Mucosa of stomach (tissue), 1 donor: ENCODE data around the gene SERPINA5.

Experiments used
- H3K27me3 ChIP-seq: one replicate; pipeline ENCODE4 v1.7.0; 2013; ENCODE audit warnings: mild to moderate bottlenecking, low read length; ENCODE audit not compliant: control insufficient read depth, insufficient read depth
- H3K36me3 ChIP-seq: one replicate; pipeline ENCODE4 v1.7.0; 2013; ENCODE audit warnings: low read length; ENCODE audit not compliant: control insufficient read depth, insufficient read depth
- H3K4me1 ChIP-seq: one replicate; pipeline ENCODE4 v1.7.0; 2013; ENCODE audit warnings: mild to moderate bottlenecking, low read length; ENCODE audit not compliant: control insufficient read depth, insufficient read depth
- H3K4me3 ChIP-seq: one replicate; pipeline ENCODE4 v1.7.0; 2013; ENCODE audit warnings: low read length
- H3K9ac ChIP-seq: one replicate; pipeline ENCODE4 v1.7.0; 2013; ENCODE audit warnings: mild to moderate bottlenecking, low read length, moderate library complexity
- H3K9me3 ChIP-seq: one replicate; pipeline ENCODE4 v1.7.0; 2013; ENCODE audit warnings: mild to moderate bottlenecking, low read length, moderate library complexity; ENCODE audit not compliant: control insufficient read depth
- donor health status: Pancreatic carcinoma.

Gene SERPINA5

GRCh38 chr14:94559638-94560290 is 21.5 kb upstream of the SERPINA5 start:
- Histone ChIP-seq H3K9me3 (no peaks in the 10 kb centered on the region), H3K27me3 (no peaks in the 10 kb centered on the region), H3K4me1 (peaks cover 14% of the 10 kb centered on the region), H3K9ac (no peak overlapping the region), H3K36me3 (no peaks in the 10 kb centered on the region), H3K4me3 (no peak overlapping the region)

DNA sequence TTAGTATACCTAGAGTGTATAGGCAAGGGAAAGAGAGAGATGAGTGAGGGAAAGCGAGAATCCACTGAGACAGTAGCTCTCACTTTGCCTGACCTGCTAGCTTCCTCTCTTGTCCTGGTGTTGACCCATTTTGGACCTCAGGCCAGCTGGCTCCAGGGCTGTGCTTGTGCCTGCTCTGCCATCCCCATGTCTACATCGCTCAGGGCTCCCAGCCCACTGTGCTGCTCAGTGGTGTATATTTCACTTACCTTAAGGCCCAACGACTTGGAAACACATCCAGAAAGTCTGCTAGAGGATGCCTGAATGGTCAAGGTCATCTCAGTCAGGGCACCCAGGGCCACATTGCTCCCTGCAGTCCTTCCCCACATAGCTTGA is 20.9 kb upstream of the SERPINA5 start:
- no peaks in the 10 kb centered on the region for H3K27me3 ChIP-seq
- peaks cover 14% of the 10 kb centered on the region for H3K4me1 ChIP-seq
- H3K9me3 ChIP-seq = no peaks in the 10 kb centered on the region
- H3K36me3 ChIP-seq = no peaks in the 10 kb centered on the region
- H3K4me3 ChIP-seq = no peak overlapping the region
- H3K9ac ChIP-seq = no peak overlapping the region

DNA sequence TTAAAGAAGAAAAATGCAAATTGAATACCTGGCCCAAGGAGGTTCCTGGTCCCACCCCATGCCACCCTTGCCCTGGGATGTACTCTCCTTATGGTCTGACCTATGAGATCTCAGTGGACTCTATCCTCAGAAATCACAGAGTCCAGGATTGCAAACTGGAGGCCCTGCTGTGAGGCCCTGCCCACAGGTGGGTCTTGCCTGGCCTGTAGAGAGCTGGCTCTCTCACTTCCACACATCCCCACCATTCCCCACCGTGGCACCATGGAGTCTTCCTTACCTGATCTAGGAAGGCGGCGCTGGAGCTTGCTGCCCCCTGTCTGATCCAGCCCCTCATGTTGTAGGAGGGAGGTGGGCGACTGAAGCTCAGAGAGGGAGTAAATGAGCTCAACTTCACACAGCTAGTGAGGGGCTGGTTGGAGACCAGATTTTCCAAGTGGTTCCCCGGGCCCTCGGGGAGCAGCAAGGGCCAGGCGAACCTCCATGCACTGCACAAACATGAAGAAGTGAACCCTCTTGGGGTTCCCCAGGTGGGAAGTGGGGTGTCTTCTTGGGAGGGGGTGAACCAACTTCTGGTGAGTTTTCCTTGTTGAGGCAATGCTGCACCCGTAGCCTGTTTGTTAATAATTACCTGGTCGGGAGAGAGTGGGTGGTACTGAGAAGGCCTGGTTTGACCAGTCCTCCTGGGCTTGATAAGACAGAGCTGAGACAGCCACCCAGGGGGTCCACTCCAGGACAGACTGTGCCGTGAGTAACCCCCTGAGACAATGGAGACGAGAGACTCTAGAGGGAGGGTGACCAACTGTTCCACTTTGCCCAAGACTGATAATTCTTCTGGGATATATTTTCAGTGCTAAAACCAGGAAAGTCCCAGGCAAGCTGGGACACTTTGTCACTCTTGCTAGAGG is 20.2 kb upstream of the SERPINA5 start, which contains the start of gene SERPINA4:
TSS of gene SERPINA4 (plus strand) at position 692 of the 905 bp plus-strand sequence. CDS start 2,041 bp downstream, outside the sequence.
- Histone ChIP-seq H3K9ac (no peak within 1 kb of the TSS), H3K27me3 (no peaks in the 10 kb centered on the region), H3K4me3 (no peak within 1 kb of the TSS), H3K36me3 (no peaks in the 10 kb centered on the region), H3K4me1 (peaks cover 14% of the 10 kb centered on the region), H3K9me3 (no peaks in the 10 kb centered on the region)

- Histone ChIP-seq H3K4me1 (peaks cover 14% of the 10 kb centered on the region), H3K9me3 (no peaks in the 10 kb centered on the region), H3K27me3 (no peaks in the 10 kb centered on the region), H3K9ac (no peak overlapping the region), H3K36me3 (no peaks in the 10 kb centered on the region), H3K4me3 (no peak overlapping the region)
Measured at GRCh38 chr14:94561656-94562010, 19.6 kb upstream of the SERPINA5 start.

DNA sequence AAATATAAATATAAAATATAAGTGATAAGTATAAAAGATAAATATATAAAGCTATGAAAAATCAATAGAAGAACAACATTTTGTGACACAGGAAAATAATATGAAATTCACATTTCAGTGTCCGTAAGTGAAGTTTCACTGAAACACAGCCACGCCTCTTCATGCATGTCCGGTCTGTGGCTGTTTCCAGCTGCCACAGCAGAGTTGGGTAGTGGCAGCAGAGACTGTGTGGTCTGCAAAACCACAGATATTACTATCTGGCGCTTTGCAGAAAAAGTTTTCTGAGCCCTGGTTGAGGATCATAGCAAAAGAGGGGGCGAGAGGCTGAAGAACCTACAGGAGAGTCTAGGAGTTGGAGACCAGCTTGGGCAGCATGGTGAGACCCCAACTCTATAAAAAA is 19.2 kb upstream of the SERPINA5 start:
- Histone ChIP-seq H3K4me1 (peaks cover 14% of the 10 kb centered on the region), H3K27me3 (no peaks in the 10 kb centered on the region), H3K9ac (no peak overlapping the region), H3K36me3 (no peaks in the 10 kb centered on the region), H3K9me3 (no peaks in the 10 kb centered on the region), H3K4me3 (no peak overlapping the region)

DNA sequence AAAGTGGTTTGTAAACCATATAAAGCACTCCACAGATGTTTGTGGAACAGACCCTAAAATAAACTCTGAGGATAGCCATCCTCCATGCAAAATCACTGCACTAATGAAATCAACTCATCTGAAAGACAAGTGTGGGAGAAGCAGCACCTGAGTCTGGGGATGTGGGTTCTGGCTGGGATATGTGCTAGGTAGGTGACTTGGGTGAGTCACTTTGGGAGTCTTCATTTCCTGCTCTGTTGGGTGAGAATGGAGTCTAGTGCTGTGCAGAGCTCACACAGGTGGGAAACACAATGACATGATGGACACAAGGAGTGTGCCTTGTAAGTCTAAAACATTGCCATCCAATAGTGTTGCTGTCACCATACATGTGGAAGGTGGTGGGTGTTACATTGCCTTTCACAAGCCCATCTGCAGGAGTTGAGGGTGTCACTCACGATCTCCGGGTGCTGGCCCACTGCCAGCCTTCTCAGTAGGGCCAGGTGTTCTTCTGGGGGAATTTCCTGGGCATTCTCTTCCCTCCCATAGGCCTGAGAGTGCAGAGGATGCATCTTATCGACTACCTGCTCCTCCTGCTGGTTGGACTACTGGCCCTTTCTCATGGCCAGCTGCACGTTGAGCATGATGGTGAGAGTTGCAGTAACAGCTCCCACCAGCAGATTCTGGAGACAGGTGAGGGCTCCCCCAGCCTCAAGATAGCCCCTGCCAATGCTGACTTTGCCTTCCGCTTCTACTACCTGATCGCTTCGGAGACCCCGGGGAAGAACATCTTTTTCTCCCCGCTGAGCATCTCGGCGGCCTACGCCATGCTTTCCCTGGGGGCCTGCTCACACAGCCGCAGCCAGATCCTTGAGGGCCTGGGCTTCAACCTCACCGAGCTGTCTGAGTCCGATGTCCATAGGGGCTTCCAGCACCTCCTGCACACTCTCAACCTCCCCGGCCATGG is 18.0 kb upstream of the SERPINA5 start:
- Histone ChIP-seq H3K4me3 (no peak overlapping the region), H3K36me3 (no peaks in the 10 kb centered on the region), H3K9ac (no peak overlapping the region), H3K4me1 (peaks cover 14% of the 10 kb centered on the region), H3K27me3 (no peaks in the 10 kb centered on the region), H3K9me3 (no peaks in the 10 kb centered on the region)

DNA sequence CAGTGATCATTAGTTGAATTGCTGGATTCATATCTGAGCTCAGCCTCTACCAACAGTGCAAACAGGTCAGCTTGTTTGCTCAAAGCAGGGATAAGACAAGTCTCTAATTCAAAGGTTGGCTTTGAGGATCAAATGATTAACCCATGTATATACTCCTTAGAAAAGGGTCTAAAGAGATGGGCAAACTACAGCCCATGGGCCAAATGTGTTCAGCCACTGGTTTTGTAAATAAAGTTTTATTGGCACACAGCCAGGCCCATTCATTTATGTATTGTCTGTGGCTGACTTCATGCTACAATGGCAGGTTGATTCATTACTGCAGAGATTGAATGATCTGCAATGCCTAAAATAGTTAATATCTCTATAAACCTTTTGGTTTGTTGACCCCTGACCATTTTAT is 16.8 kb upstream of the SERPINA5 start:
- Histone ChIP-seq H3K9me3 (no peaks in the 10 kb centered on the region), H3K4me3 (no peak overlapping the region), H3K27me3 (no peaks in the 10 kb centered on the region), H3K9ac (no peak overlapping the region), H3K4me1 (peaks cover 14% of the 10 kb centered on the region), H3K36me3 (no peaks in the 10 kb centered on the region)

- H3K9ac ChIP-seq = no peak overlapping the region
- peaks cover 15% of the 10 kb centered on the region for H3K4me1 ChIP-seq
- no peaks in the 10 kb centered on the region for H3K9me3 ChIP-seq
- H3K36me3 ChIP-seq = no peaks in the 10 kb centered on the region
- no peaks in the 10 kb centered on the region for H3K27me3 ChIP-seq
- H3K4me3 ChIP-seq = no peak overlapping the region
Measured at GRCh38 chr14:94568186-94568585, 13.0 kb upstream of the SERPINA5 start.

DNA sequence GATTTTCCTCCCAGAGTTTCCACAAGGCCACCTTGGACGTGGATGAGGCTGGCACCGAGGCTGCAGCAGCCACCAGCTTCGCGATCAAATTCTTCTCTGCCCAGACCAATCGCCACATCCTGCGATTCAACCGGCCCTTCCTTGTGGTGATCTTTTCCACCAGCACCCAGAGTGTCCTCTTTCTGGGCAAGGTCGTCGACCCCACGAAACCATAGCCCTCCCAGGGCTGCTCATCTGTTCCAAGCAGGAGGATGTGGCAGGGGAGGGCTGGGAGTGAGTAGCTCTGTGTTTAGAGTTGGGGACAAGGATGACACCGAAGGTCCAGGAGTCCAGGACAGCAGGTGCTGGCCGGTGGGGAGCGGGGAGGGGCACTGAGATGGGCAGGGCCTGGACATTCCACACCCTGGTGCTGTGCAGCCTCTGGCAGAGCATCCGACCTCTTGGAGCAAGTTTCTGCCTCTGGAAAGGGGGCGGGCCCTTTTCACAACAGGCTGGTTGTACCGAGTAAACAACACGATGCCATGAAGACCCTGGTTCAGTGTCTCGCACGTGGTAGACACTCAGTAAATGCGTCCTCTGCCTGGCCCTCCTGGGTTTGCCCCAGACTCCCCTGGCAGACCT is 11.7 kb upstream of the SERPINA5 start:
- peaks cover 16% of the 10 kb centered on the region for H3K4me1 ChIP-seq
- H3K9me3 ChIP-seq = no peaks in the 10 kb centered on the region
- H3K36me3 ChIP-seq = no peaks in the 10 kb centered on the region
- no peak overlapping the region for H3K4me3 ChIP-seq
- H3K9ac ChIP-seq = no peak overlapping the region
- no peaks in the 10 kb centered on the region for H3K27me3 ChIP-seq

DNA sequence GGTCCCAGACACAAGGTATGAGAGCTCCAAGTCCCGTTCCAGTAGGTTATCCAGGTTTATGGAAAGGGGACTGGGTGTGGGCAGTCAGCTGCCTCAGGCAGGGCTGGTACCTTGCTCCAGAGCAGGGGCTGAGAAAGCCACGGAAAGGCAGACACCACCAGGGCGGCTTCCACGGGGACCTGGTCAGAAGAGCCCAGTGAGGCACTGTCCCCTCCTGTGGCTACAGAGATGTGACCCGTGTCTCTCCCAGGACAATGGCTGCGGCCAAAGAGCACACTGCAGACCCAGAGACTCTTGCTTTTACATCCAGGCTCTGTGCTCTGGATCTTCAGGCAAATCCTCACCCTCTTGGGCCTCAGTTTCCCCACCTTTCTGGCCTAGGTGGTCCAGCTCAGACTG is 11.2 kb upstream of the SERPINA5 start:
- Histone ChIP-seq H3K27me3 (no peaks in the 10 kb centered on the region), H3K4me1 (peaks cover 16% of the 10 kb centered on the region), H3K9me3 (no peaks in the 10 kb centered on the region), H3K9ac (no peak overlapping the region), H3K36me3 (no peaks in the 10 kb centered on the region), H3K4me3 (no peak overlapping the region)

GRCh38 chr14:94570440-94570839 is 10.8 kb upstream of the SERPINA5 start:
- no peak overlapping the region for H3K4me3 ChIP-seq
- peaks cover 16% of the 10 kb centered on the region for H3K4me1 ChIP-seq
- H3K27me3 ChIP-seq = no peaks in the 10 kb centered on the region
- H3K9ac ChIP-seq = no peak overlapping the region
- no peaks in the 10 kb centered on the region for H3K36me3 ChIP-seq
- no peaks in the 10 kb centered on the region for H3K9me3 ChIP-seq
